Measurements from ENCODE around the gene CFAP300. TPM values are rescaled to one million over a fixed set of nuclear protein-coding genes. Genes with fewer than 3 reads are reported as not detected.

The CFAP300 gene
- total and polyA plus RNA-seq, 2 of the 8 experiments (the other 6 are each of a cell fraction or from before 2014, with no cell fraction given) = 2.1 to 2.8 TPM

DNA sequence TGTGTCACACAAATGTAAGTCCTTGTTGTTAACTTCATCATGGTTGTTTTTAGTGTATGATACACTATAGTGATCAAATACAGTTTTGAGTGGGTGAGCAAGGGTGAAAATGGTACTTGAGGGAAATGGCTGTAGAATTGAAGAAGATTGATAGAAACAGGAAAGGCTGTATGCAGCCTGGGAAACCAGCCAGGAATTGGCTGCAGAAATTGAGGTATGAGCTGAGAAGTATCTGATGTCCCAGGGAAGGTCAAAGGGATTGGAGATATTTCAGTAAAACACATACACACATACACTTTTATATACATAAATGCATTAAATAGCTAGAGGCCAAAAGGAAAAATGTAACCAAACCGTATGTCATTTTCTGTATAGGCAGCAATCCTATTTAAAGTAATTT, 49.9 kb downstream of the CFAP300 start:
- Histone ChIP-seq H3K4me1 (replicated peaks in 1 of 4; ENCODE audit: control insufficient read depth in 3 of 4, insufficient read depth in 4 of 4, low read length in 3 of 4) (no peaks in the 10 kb centered on the region), H3K4ac (replicated peaks; ENCODE audit: insufficient read length, low read depth, low read length) (no peak overlapping the region), H3K14ac (ENCODE audit: insufficient read length) (no peak overlapping the region), H3K9ac (replicated peaks in 1 of 4; ENCODE audit: extremely low read depth in 1 of 4, low read depth in 3 of 4, low read length in 3 of 4) (no peak overlapping the region), H3K4me3 (ENCODE audit: extremely low read depth in 1 of 4, insufficient read depth in 2 of 4, low read depth in 3 of 4, low read length in 4 of 4) (no peak overlapping the region), H3K79me1 (ENCODE audit: low read depth, low read length) (no peaks in the 10 kb centered on the region), H2BK5ac (ENCODE audit: low read depth, low read length) (no peak overlapping the region), H2AK5ac (ENCODE audit: low read depth, low read length) (no peak overlapping the region), H2BK20ac (ENCODE audit: low read length) (no peak overlapping the region), H3K9me3 (ENCODE audit: insufficient read depth in 2 of 2, low read depth in 1 of 2, low read length in 1 of 2) (no peaks in the 10 kb centered on the region), H3K27me3 (replicated peaks in 1 of 4; ENCODE audit: control insufficient read depth in 3 of 4, extremely low read depth in 1 of 4, insufficient read depth in 3 of 4, low read length in 3 of 4) (no peaks in the 10 kb centered on the region), H4K5ac (ENCODE audit: insufficient read length, low read depth, low read length) (no peak overlapping the region), H3K56ac (replicated peaks; ENCODE audit: insufficient read length, low read depth, low read length) (no peak overlapping the region), H3K18ac (ENCODE audit: extremely low read depth, low read length) (no peak overlapping the region), H3K23ac (ENCODE audit: insufficient read length) (no peak overlapping the region), H4K8ac (ENCODE audit: extremely low read depth, insufficient read depth, low read length) (no peak overlapping the region), H3K27ac (ENCODE audit: low read depth, low read length) (no peak overlapping the region), H3K4me2 (ENCODE audit: insufficient read depth in 1 of 2, low read depth in 2 of 2, low read length in 2 of 2) (no peak overlapping the region), H2BK12ac (ENCODE audit: low read depth, low read length) (no peak overlapping the region), H2BK120ac (replicated peaks; ENCODE audit: low read depth, low read length) (no peak overlapping the region), H4K20me1 (replicated peaks in 1 of 2; ENCODE audit: control insufficient read depth in 1 of 2, insufficient read depth in 2 of 2, low read length in 2 of 2) (no peaks in the 10 kb centered on the region), H3K23me2 (ENCODE audit: low read depth, low read length) (no peaks in the 10 kb centered on the region), H2AFZ (ENCODE audit: low read length) (no peak overlapping the region), H2BK15ac (ENCODE audit: low read length) (no peak overlapping the region), H3K36me3 (ENCODE audit: control insufficient read depth in 2 of 4, insufficient read depth in 4 of 4, low read length in 3 of 4) (no peaks in the 10 kb centered on the region), H4K91ac (replicated peaks; ENCODE audit: insufficient read length, low read length) (no peak overlapping the region), H3K79me2 (ENCODE audit: control insufficient read depth in 1 of 2, insufficient read depth in 2 of 2, low read length in 2 of 2) (no peaks in the 10 kb centered on the region)
- TF ChIP-seq SRF (IDR thresholded peaks at IDR 0.05; ENCODE audit: low read depth, low read length) = no peak
- no peak for TF ChIP-seq TAF7 (optimal IDR thresholded peaks at IDR 0.05; ENCODE audit: borderline replicate concordance, low read depth, low read length)
- TF ChIP-seq CREB1 (IDR thresholded peaks at IDR 0.05) = no peak
- no peak for TF ChIP-seq FOSL1 (IDR thresholded peaks at IDR 0.05; ENCODE audit: insufficient read depth, low read depth, low read length)
- no peak for TF ChIP-seq RAD21 (IDR thresholded peaks at IDR 0.05 in 1 of 2, conservative IDR thresholded peaks at IDR 0.05 in 1 of 2; ENCODE audit: low read depth in 2 of 2, low read length in 2 of 2)
- no peak for TF ChIP-seq GABPA (IDR thresholded peaks at IDR 0.05; ENCODE audit: borderline replicate concordance, insufficient read depth, low read length)
- no peak for TF ChIP-seq ASH2L (IDR thresholded peaks at IDR 0.05; ENCODE audit: low read length)
- TF ChIP-seq, protein P1, sequence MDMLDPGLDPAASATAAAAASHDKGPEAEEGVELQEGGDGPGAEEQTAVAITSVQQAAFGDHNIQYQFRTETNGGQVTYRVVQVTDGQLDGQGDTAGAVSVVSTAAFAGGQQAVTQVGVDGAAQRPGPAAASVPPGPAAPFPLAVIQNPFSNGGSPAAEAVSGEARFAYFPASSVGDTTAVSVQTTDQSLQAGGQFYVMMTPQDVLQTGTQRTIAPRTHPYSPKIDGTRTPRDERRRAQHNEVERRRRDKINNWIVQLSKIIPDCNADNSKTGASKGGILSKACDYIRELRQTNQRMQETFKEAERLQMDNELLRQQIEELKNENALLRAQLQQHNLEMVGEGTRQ (IDR thresholded peaks at IDR 0.05; ENCODE audit: low read length) = no peak
- no peak for TF ChIP-seq POU5F1 (IDR thresholded peaks at IDR 0.05; ENCODE audit: low read depth, low read length)
- TF ChIP-seq CEBPB (IDR thresholded peaks at IDR 0.05; ENCODE audit: low read depth, low read length) = no peak
- no peak for TF ChIP-seq KDM4A (IDR thresholded peaks at IDR 0.05; ENCODE audit: low read depth, low read length, severe bottlenecking)
- TF ChIP-seq MAFK (IDR thresholded peaks at IDR 0.05; ENCODE audit: low read depth, low read length) = no peak
- FAIRE-seq (no peak), DNase-seq (ENCODE audit: low read depth in 1 of 2, low spot score in 2 of 2) (no peak)
- ChIA-PET POLR2A (ENCODE audit: partially characterized antibody) (no interaction called here), CTCF (ENCODE audit: partially characterized antibody) (interaction anchor here (1.6 kb wide), 1 partner anchor 7 kb away, joined by 3 read pairs; no protein-coding TSS in a partner anchor)
- 93% methylated on average over 1 of the region's 1 CpG; no CpG with 5 or more reads in 1 of the 2 experiments for WGBS, 2 experiments (ENCODE audit: extremely low coverage in 1 of 2, insufficient coverage in 1 of 2, insufficient read length in 1 of 2, insufficient replicate concordance in 2 of 2, low coverage in 1 of 2, low lambda C conversion rate in 2 of 2, missing lambda C conversion rate in 1 of 2)

All from H1 (cell line).